ENCODE measurements around the gene HS3ST4. TPM values are rescaled to one million over a fixed set of nuclear protein-coding genes. Genes with fewer than 3 reads are reported as not detected.

HS3ST4 gene
- total RNA-seq, 2 donors from 2014 or later, result not detected

DNA sequence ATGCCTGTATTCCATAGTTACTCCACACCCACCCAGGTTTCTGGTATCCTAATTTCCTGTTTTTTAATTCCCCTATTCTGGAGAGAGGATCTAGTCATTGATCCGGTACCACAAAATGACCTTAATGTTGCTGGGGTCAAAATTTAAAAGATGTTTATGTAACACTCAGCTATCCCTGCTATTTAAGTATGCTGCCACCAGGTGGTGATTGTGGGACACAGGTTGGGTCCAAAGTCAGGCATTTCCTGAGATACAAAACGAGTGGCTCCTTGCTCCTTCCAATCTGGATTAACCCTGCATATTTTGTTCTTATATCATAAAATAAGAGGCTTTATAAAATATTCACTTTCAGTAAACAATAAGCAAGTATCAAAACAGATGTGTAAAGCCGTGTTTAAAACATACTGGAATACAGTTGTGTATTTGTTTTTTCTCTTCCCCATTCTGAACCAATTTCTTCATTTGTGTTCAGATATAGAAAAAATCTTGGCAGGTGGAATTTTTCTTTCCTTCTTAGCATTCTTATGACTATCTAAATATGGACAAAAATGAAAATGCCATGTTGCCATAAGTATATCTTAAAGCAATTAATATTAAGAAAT lies 16.3 kb downstream of the HS3ST4 start:
- DNase-seq (ENCODE audit: low spot score), result no peak
- Mint-ChIP-seq H3K36me3 (no peaks in the 10 kb centered on the region), H3K27me3 (peaks cover 12 to 14% of the 10 kb centered on the region in 2 donors), H3K4me3 (no peak overlapping the region), H3K9me3 (no peaks in the 10 kb centered on the region), H3K4me1 (ENCODE audit: low read depth in 2 of 2) (no peaks in the 10 kb centered on the region), H3K27ac (no peak overlapping the region)
- ATAC-seq, result no peak

DNA sequence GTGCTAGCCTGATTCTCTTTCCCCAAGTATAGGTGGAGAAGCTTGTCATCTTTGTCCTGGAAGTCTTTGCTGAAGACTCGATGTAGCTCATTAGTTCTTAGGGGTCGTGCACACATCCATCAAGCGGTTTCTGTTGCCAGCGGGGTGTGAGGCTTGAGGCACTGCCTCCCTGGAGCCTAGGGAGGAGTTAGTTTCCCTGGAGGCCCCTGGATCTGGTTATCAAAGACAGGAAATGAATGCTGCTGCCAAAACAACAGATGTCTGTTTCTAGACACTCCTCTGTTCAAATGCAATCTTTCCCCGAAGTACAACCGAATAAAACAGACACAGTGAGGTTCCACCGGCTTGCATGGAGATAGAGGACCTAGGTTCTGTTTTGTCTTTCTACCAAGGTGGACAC lies 17.5 kb downstream of the HS3ST4 start:
- Mint-ChIP-seq H3K4me1 (ENCODE audit: low read depth in 2 of 2) (no peaks in the 10 kb centered on the region), H3K27ac (no peak overlapping the region), H3K4me3 (no peak overlapping the region), H3K9me3 (no peaks in the 10 kb centered on the region), H3K27me3 (peaks cover 13 to 17% of the 10 kb centered on the region in 2 donors), H3K36me3 (no peaks in the 10 kb centered on the region)
- ATAC-seq (no peak), DNase-seq (ENCODE audit: low spot score) (no peak)

DNA sequence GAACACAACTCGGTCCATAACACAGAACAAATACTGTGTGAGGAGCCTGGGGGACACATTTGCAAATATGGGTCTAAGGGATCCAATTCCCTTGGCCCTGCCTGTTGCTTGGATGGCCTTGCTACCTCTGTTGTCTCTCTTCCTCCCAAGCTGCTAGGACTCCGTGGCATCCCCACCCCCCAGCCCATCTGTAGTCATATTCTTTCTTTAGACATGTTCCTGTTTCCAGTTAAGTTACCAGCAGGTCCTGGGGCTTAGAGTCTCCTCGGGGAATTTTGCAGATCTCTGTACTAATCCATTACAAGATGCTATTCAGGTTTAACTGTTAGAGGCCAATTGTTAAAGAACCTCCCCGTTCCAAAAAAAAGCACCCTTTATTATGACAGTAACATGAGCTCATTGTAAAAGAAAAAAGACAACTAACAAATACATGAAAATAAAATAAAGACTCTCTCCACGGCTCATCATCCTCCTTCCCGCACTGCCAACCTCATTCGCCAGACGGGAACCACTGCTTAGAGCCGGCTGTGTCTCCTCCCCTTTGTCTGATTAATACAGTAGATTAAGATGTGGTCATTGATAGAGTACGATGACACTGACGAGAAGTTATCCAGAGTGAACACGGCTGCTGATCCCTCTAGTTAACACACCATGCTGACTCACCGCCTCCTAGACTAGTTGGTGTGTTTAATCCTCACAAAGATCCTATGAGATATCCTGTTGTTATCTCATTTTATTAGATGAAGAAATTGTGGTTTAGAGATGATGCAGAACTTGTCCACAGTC lies 22.2 kb downstream of the HS3ST4 start:
- ATAC-seq (no peak), DNase-seq (ENCODE audit: low spot score) (no peak)
- Mint-ChIP-seq H3K4me1 (ENCODE audit: low read depth in 2 of 2) (no peaks in the 10 kb centered on the region), H3K9me3 (no peaks in the 10 kb centered on the region), H3K27me3 (peaks cover 5 to 17% of the 10 kb centered on the region in 2 donors), H3K4me3 (no peak overlapping the region), H3K27ac (no peak overlapping the region), H3K36me3 (no peaks in the 10 kb centered on the region)

DNA sequence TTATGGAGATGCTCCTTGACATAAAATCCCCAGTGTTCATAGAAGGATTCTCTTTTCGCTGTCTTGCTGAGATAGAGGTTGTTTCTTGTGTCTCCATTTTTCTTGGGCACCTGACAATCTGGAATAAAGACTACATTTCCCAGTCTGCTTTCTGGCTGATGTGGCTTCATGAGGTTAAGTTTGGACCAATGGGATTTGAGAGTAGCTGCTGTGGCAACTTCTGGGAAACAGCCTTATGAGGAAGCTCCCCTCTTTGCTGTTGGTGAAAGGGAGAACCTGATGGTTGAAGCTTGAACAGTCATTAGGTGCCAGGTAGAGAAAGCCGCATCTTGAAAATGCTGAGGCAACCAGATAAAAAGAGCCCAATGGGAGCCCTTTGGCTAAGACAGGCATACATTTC lies 24.4 kb downstream of the HS3ST4 start:
- Mint-ChIP-seq H3K9me3 (no peaks in the 10 kb centered on the region), H3K4me1 (ENCODE audit: low read depth in 2 of 2) (no peaks in the 10 kb centered on the region), H3K36me3 (no peaks in the 10 kb centered on the region), H3K4me3 (no peak overlapping the region), H3K27me3 (peaks cover 2 to 10% of the 10 kb centered on the region in 2 donors), H3K27ac (no peak overlapping the region)
- ATAC-seq (no peak), DNase-seq (ENCODE audit: low spot score) (no peak)

- peaks cover 2 to 7% of the 10 kb centered on the region in 2 donors for H3K27me3 Mint-ChIP-seq
- no peak overlapping the region for H3K4me3 Mint-ChIP-seq
- H3K36me3 Mint-ChIP-seq, result no peaks in the 10 kb centered on the region
- H3K9me3 Mint-ChIP-seq, result no peaks in the 10 kb centered on the region
- no peak overlapping the region for H3K27ac Mint-ChIP-seq
- no peaks in the 10 kb centered on the region for H3K4me1 Mint-ChIP-seq (ENCODE audit: low read depth in 2 of 2)
- ATAC-seq (no peak), DNase-seq (ENCODE audit: low spot score) (no peak)
Measured at GRCh38 chr16:25721439-25721838, 29.7 kb downstream of the HS3ST4 start.

- no peak overlapping the region for H3K27ac Mint-ChIP-seq
- H3K9me3 Mint-ChIP-seq, result no peaks in the 10 kb centered on the region
- ATAC-seq (no peak), DNase-seq (ENCODE audit: low spot score) (no peak)
- H3K4me1 Mint-ChIP-seq (ENCODE audit: low read depth in 2 of 2), result no peaks in the 10 kb centered on the region
- no peak overlapping the region for H3K4me3 Mint-ChIP-seq
- H3K36me3 Mint-ChIP-seq, result no peaks in the 10 kb centered on the region
- peaks cover 2 to 7% of the 10 kb centered on the region in 2 donors for H3K27me3 Mint-ChIP-seq
Measured at GRCh38 chr16:25726430-25727098, 34.8 kb downstream of the HS3ST4 start.

GRCh38 chr16:25729188-25729915 lies 37.6 kb downstream of the HS3ST4 start:
- H3K36me3 Mint-ChIP-seq, result no peaks in the 10 kb centered on the region
- H3K27ac Mint-ChIP-seq, result no peak overlapping the region
- ATAC-seq, result no peak
- no peaks in the 10 kb centered on the region for H3K9me3 Mint-ChIP-seq
- peaks cover 2 to 7% of the 10 kb centered on the region in 2 donors for H3K27me3 Mint-ChIP-seq
- no peaks in the 10 kb centered on the region for H3K4me1 Mint-ChIP-seq (ENCODE audit: low read depth in 2 of 2)
- no peak for DNase-seq (ENCODE audit: low spot score)
- H3K4me3 Mint-ChIP-seq, result no peak overlapping the region

- no peak for DNase-seq (ENCODE audit: low spot score)
- Mint-ChIP-seq H3K27me3 (no peaks in the 10 kb centered on the region), H3K36me3 (no peaks in the 10 kb centered on the region), H3K9me3 (no peaks in the 10 kb centered on the region), H3K27ac (no peak overlapping the region), H3K4me1 (ENCODE audit: low read depth in 2 of 2) (no peaks in the 10 kb centered on the region), H3K4me3 (no peak overlapping the region)
- ATAC-seq, result no peak
Measured at GRCh38 chr16:25730396-25730795, 38.6 kb downstream of the HS3ST4 start.

DNA sequence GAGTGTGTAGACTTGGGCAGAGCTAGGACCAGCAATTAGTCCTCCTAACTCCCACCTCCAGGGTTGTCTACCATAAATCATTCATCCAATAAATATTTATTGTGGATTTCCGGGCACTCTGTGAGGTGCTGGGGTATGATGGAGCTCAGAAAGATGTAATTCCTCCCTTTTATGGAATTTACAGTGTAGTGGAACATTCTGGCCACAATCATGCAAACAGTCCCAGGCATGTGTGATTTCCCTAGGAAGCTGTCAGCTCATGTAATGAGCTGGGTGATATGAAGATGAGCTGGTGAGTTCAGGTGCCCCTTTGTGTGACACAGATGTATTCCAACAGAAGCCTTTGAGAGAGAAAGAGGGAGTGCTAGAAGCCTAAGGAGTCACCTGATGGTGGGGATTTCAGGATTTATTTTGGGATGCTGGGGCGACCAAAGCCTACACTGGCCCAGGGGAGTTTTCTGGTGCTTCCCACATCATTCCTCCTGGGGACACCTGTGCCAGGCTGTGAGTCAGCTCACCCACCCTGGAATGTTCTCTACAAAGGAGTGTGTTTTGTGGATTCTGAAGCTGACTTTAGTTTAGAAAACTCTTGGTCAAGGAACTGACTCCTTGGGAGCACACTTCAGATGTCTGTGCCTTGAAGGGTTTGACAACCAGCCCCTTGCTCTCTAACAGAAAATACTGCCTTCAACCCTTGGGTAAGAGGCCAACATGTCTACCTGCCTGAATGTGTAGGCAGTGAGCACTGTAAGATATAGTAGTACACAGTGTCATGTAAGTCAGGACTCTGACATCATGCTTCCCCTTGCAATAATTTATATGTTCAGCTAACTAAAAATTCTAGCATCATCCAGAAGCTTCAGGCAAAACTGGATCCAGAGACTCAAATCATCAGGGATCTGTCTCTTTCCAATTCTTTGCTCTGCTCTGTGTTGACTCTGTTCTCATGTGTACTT lies 42.9 kb downstream of the HS3ST4 start:
- Mint-ChIP-seq H3K4me3 (no peak overlapping the region), H3K4me1 (ENCODE audit: low read depth in 2 of 2) (no peaks in the 10 kb centered on the region), H3K27me3 (peaks cover 8 to 17% of the 10 kb centered on the region in 2 donors), H3K9me3 (no peaks in the 10 kb centered on the region), H3K27ac (no peak overlapping the region), H3K36me3 (no peaks in the 10 kb centered on the region)
- ATAC-seq, result no peak
- no peak for DNase-seq (ENCODE audit: low spot score)

- DNase-seq (ENCODE audit: low spot score), result no peak
- Mint-ChIP-seq H3K27ac (no peak overlapping the region), H3K9me3 (no peaks in the 10 kb centered on the region), H3K4me3 (no peak overlapping the region), H3K27me3 (peaks cover 8 to 23% of the 10 kb centered on the region in 2 donors), H3K4me1 (ENCODE audit: low read depth in 2 of 2) (no peaks in the 10 kb centered on the region), H3K36me3 (no peaks in the 10 kb centered on the region)
- ATAC-seq, result no peak
Measured at GRCh38 chr16:25735645-25736044, 43.9 kb downstream of the HS3ST4 start.

- Mint-ChIP-seq H3K4me3 (no peak overlapping the region), H3K4me1 (ENCODE audit: low read depth in 2 of 2) (no peaks in the 10 kb centered on the region), H3K9me3 (peaks cover 3% of the 10 kb centered on the region)
Measured at GRCh38 chr16:25747160-25747758, 55.5 kb downstream of the HS3ST4 start.

DNA sequence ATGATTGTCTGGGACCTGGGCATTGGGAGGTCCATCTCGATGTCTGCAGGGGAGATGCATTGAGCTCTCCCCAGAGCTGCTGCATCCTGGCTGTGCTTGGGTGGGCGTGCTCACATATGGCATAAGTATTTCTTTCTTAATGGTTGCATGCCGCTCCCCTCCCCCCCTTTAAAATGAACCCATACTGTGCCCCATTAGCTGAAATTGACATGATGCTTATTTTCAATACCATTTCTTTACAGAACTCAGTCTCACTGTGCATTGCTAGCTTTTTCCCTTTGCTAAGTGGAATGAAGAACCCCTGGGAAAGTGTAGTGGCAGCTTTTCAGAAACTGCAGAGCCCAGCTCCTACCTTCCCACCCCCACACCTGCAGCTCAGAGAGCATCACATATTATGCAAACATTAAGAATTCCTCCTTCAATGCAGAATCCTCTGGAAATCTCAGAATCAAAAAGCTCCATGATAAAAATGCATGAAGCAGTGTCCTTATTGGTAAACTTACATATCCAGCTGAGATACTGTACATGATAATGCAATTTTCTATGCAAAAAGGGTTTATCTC lies 56.4 kb downstream of the HS3ST4 start:
- ATAC-seq, result no peak
- Mint-ChIP-seq H3K27ac (no peak overlapping the region), H3K4me1 (ENCODE audit: low read depth in 2 of 2) (no peaks in the 10 kb centered on the region), H3K27me3 (peaks cover 2 to 5% of the 10 kb centered on the region in 2 donors), H3K36me3 (peaks cover 4% of the 10 kb centered on the region), H3K9me3 (peaks cover 3% of the 10 kb centered on the region), H3K4me3 (no peak overlapping the region)
- no peak for DNase-seq (ENCODE audit: low spot score)

More at GRCh38 chr16:25747160-25747758, 55.5 kb downstream of the HS3ST4 start:
- DNase-seq (ENCODE audit: low spot score) (no peak), ATAC-seq (no peak)
- Mint-ChIP-seq H3K36me3 (peaks cover 4% of the 10 kb centered on the region), H3K27me3 (peaks cover 2 to 5% of the 10 kb centered on the region in 2 donors), H3K27ac (no peak overlapping the region)

Data from natural killer cell treated with Interleukin-12 subunit alpha and Interleukin-12 subunit beta and Interleukin-15 and Interleukin-18, amount 100 ng/mL, for 72 hours (primary cell).